ENCODE results near the gene PALM. TPM values are rescaled to one million over a fixed set of nuclear protein-coding genes. Genes with fewer than 3 reads are reported as not detected.

The PALM gene
- total and polyA plus RNA-seq, 12 donors = 12.5 to 36.7 (median 18.7) TPM

- Histone ChIP-seq H3K9me3 (peaks cover 0 to 32% (median 9%) of the 10 kb centered on the region in 11 donors), H3K27me3 (peaks cover 0 to 17% (median 9%) of the 10 kb centered on the region in 7 donors), H3K4me1 (peaks cover 0 to 15% (median 0%) of the 10 kb centered on the region in 9 donors), H3K27ac (no peak overlapping the region), H3K4me3 (no peak overlapping the region), H3K36me3 (peaks cover 0 to 20% (median 0%) of the 10 kb centered on the region in 9 donors)
- no peak for ATAC-seq
- DNase-seq = no peak
- 68 to 77% methylated on average over 14 of the region's 14 CpGs for WGBS, 2 donors
- intact Hi-C loops (cut with DNase I) = loop anchor here in 1 of 10 donors (10.0 kb wide), 1 partner anchor 85 kb away; no protein-coding TSS in a partner anchor
- TF ChIP-seq, protein P1, sequence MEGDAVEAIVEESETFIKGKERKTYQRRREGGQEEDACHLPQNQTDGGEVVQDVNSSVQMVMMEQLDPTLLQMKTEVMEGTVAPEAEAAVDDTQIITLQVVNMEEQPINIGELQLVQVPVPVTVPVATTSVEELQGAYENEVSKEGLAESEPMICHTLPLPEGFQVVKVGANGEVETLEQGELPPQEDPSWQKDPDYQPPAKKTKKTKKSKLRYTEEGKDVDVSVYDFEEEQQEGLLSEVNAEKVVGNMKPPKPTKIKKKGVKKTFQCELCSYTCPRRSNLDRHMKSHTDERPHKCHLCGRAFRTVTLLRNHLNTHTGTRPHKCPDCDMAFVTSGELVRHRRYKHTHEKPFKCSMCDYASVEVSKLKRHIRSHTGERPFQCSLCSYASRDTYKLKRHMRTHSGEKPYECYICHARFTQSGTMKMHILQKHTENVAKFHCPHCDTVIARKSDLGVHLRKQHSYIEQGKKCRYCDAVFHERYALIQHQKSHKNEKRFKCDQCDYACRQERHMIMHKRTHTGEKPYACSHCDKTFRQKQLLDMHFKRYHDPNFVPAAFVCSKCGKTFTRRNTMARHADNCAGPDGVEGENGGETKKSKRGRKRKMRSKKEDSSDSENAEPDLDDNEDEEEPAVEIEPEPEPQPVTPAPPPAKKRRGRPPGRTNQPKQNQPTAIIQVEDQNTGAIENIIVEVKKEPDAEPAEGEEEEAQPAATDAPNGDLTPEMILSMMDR (IDR thresholded peaks at IDR 0.05) = no peak
Measured at GRCh38 chr19:749811-750210, 41.1 kb downstream of the PALM start.

GRCh38 chr19:750640-751423, 42.1 kb downstream of the PALM start, which contains the start of gene MISP:
TSS of gene MISP (plus strand) at chr19:751112. CDS start at chr19:756947, 5,835 bp downstream.
- H3K4me3 ChIP-seq = no peak within 1 kb of the TSS
- intact Hi-C loops (cut with DNase I) = loop anchor here in 1 of 10 donors (10.0 kb wide), 1 partner anchor 84 kb away; no protein-coding TSS in a partner anchor
- TF ChIP-seq, protein P1 (IDR thresholded peaks at IDR 0.05) = no peak
- DNase-seq (no peak), ATAC-seq (no peak)
- WGBS, 2 donors = 64% methylated on average over 30 to 31 of the region's 31 CpGs
- no peak within 1 kb of the TSS for H3K27ac ChIP-seq
- H3K4me1 ChIP-seq = peaks cover 0 to 15% (median 0%) of the 10 kb centered on the region in 9 donors
- peaks cover 0 to 17% (median 9%) of the 10 kb centered on the region in 7 donors for H3K27me3 ChIP-seq
- peaks cover 0 to 20% (median 0%) of the 10 kb centered on the region in 9 donors for H3K36me3 ChIP-seq
- H3K9me3 ChIP-seq = peaks cover 0 to 23% (median 9%) of the 10 kb centered on the region in 11 donors

- peaks cover 0 to 15% (median 0%) of the 10 kb centered on the region in 9 donors for H3K4me1 ChIP-seq
- no peak for DNase-seq
- ATAC-seq = peak in 1 of 8 donors; percentile 57
- 63 to 66% methylated on average over 30 of the region's 30 CpGs for WGBS, 2 donors
- intact Hi-C loops (cut with DNase I) = loop anchor here in 1 of 10 donors (10.0 kb wide), 1 partner anchor 83 kb away; no protein-coding TSS in a partner anchor
- H3K36me3 ChIP-seq = peaks cover 0 to 12% (median 0%) of the 10 kb centered on the region in 9 donors
- H3K27me3 ChIP-seq = peaks cover 0 to 17% (median 9%) of the 10 kb centered on the region in 7 donors
- H3K27ac ChIP-seq = no peak overlapping the region
- peaks cover 0 to 14% (median 9%) of the 10 kb centered on the region in 11 donors for H3K9me3 ChIP-seq
- TF ChIP-seq, protein P1 (IDR thresholded peaks at IDR 0.05) = no peak
- H3K4me3 ChIP-seq = no peak overlapping the region
Measured at GRCh38 chr19:751501-752341, 43.0 kb downstream of the PALM start.

All from heart right ventricle (tissue), 16 donors.